ENCODE results near the gene SBF1. TPM values are rescaled to one million over a fixed set of nuclear protein-coding genes. Genes with fewer than 3 reads are reported as not detected.

Gene SBF1
- total and polyA plus RNA-seq, 2 of the 13 experiments (the other 11 are each of a cell fraction or from before 2014, with no cell fraction given) = 31.7 to 40.9 TPM

GRCh38 chr22:50485221-50486131 lies 10.6 kb upstream of the SBF1 start (continued):
- TF ChIP-seq MTA1 (CRISPR knock-in tag; IDR thresholded peaks at IDR 0.05; ENCODE audit: borderline replicate concordance) = peak; percentile 48; the same call in 1 of the 2 replicates
- TF ChIP-seq TBX2 (CRISPR knock-in tag; IDR thresholded peaks at IDR 0.05; ENCODE audit: borderline replicate concordance) = peak; percentile 64; the same call in 1 of the 2 replicates
- TF ChIP-seq, protein P1, sequence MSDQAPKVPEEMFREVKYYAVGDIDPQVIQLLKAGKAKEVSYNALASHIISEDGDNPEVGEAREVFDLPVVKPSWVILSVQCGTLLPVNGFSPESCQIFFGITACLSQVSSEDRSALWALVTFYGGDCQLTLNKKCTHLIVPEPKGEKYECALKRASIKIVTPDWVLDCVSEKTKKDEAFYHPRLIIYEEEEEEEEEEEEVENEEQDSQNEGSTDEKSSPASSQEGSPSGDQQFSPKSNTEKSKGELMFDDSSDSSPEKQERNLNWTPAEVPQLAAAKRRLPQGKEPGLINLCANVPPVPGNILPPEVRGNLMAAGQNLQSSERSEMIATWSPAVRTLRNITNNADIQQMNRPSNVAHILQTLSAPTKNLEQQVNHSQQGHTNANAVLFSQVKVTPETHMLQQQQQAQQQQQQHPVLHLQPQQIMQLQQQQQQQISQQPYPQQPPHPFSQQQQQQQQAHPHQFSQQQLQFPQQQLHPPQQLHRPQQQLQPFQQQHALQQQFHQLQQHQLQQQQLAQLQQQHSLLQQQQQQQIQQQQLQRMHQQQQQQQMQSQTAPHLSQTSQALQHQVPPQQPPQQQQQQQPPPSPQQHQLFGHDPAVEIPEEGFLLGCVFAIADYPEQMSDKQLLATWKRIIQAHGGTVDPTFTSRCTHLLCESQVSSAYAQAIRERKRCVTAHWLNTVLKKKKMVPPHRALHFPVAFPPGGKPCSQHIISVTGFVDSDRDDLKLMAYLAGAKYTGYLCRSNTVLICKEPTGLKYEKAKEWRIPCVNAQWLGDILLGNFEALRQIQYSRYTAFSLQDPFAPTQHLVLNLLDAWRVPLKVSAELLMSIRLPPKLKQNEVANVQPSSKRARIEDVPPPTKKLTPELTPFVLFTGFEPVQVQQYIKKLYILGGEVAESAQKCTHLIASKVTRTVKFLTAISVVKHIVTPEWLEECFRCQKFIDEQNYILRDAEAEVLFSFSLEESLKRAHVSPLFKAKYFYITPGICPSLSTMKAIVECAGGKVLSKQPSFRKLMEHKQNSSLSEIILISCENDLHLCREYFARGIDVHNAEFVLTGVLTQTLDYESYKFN (CRISPR knock-in tag; conservative IDR thresholded peaks at IDR 0.05) = peak; percentile 54
- TF ChIP-seq MNT (IDR thresholded peaks at IDR 0.05) = peak; percentile 89
- no peak; the same call in 1 of the 2 replicates for TF ChIP-seq ZNF761 (CRISPR knock-in tag; conservative IDR thresholded peaks at IDR 0.05)
- 0 out of 2 replicates have a peak, but pooled peaks have one; percentile 24 for TF ChIP-seq HINFP (CRISPR knock-in tag; IDR thresholded peaks at IDR 0.05; ENCODE audit: low read depth)
- no peak for TF ChIP-seq ISL2 (CRISPR knock-in tag; IDR thresholded peaks at IDR 0.05)
- peak; percentile 29; the same call in 1 of the 2 replicates for TF ChIP-seq PRDM10 (CRISPR knock-in tag; IDR thresholded peaks at IDR 0.05; ENCODE audit: low read depth)
- TF ChIP-seq ZBTB7B (CRISPR knock-in tag; IDR thresholded peaks at IDR 0.05) = 0 out of 2 replicates have a peak, but pooled peaks have one; percentile 45
- TF ChIP-seq PBX2 (CRISPR knock-in tag; IDR thresholded peaks at IDR 0.05) = no peak
- TF ChIP-seq ZNF781 (CRISPR knock-in tag; IDR thresholded peaks at IDR 0.05; ENCODE audit: borderline replicate concordance, not compliant biosample characterization) = peak; percentile 86
- peak in 1 of 2 experiments; percentile 82; a peak in 2 of 4 replicates for TF ChIP-seq KLF16 (CRISPR knock-in tag; IDR thresholded peaks at IDR 0.05)
- no peak for TF ChIP-seq IKZF4 (CRISPR knock-in tag; IDR thresholded peaks at IDR 0.05; ENCODE audit: borderline replicate concordance, low read depth, not compliant biosample characterization)
- TF ChIP-seq POLR2AphosphoS2 (IDR thresholded peaks at IDR 0.05; ENCODE audit: low read depth, low read length) = no peak
- peak; percentile 73; the same call in 1 of the 2 replicates for TF ChIP-seq SNAPC2 (CRISPR knock-in tag; IDR thresholded peaks at IDR 0.05)

All from HepG2 (cell line).